GM19099 (cell line): ENCODE data around the gene CACNB1.
A peak's percentile ranks its signal among the peaks of the same experiment; 100 is the strongest.

Source experiments
- POLR2A ChIP-seq: IDR thresholded peaks from 3 replicates; pipeline ENCODE4 v1.6.1; 2011; ENCODE audit warnings: low read depth; ENCODE audit not compliant: insufficient read length; ENCODE audit errors: extremely low read depth

Gene CACNB1

GRCh38 chr17:39213852-39214251, 16.4 kb upstream of the CACNB1 start:
- no peak for TF ChIP-seq POLR2A

GRCh38 chr17:39212841-39213480, 15.5 kb upstream of the CACNB1 start:
- TF ChIP-seq POLR2A = no peak

- no peak for TF ChIP-seq POLR2A
These were observed 14.8 kb upstream of the CACNB1 start for GRCh38 chr17:39212195-39212810.

- TF ChIP-seq POLR2A = no peak
These were observed 12.6 kb upstream of the CACNB1 start for GRCh38 chr17:39210093-39210434.

- no peak for TF ChIP-seq POLR2A
These were observed 12.0 kb upstream of the CACNB1 start for GRCh38 chr17:39209317-39210092.

GRCh38 chr17:39208893-39209292, 11.4 kb upstream of the CACNB1 start:
- TF ChIP-seq POLR2A = peak; percentile 23

- TF ChIP-seq POLR2A = no peak
These were observed 10.7 kb upstream of the CACNB1 start for GRCh38 chr17:39208136-39208535.

GRCh38 chr17:39205112-39205526, 7.7 kb upstream of the CACNB1 start:
- no peak for TF ChIP-seq POLR2A

GRCh38 chr17:39204245-39204644, 6.8 kb upstream of the CACNB1 start:
- no peak for TF ChIP-seq POLR2A

- peak; percentile 22 for TF ChIP-seq POLR2A
These were observed 3.6 kb upstream of the CACNB1 start for GRCh38 chr17:39200957-39201510.

- TF ChIP-seq POLR2A = peak; percentile 98
These were observed 2.8 kb upstream of the CACNB1 start, which contains the start of gene RPL19 for GRCh38 chr17:39200070-39200879. TSS of gene RPL19 (plus strand) at chr17:39200283. CDS start at chr17:39200345, 62 bp downstream.

GRCh38 chr17:39199820-39200069, 2.3 kb upstream of the CACNB1 start:
- TF ChIP-seq POLR2A = peak; percentile 68

GRCh38 chr17:39198186-39198566, 707 bp upstream of the CACNB1 start:
- no peak for TF ChIP-seq POLR2A

GRCh38 chr17:39196808-39197291, 619 bp downstream of the CACNB1 start:
- TF ChIP-seq POLR2A = no peak

- no peak for TF ChIP-seq POLR2A
These were observed 1.1 kb downstream of the CACNB1 start for GRCh38 chr17:39196241-39196807.
